ENCODE data around the gene C3orf52.
"Not testable (repeated sequence)": the region's sequence is repeated elsewhere in the genome, so short reads cannot be mapped to it uniquely, and the experiment has no call there.

The C3orf52 gene, protein sequence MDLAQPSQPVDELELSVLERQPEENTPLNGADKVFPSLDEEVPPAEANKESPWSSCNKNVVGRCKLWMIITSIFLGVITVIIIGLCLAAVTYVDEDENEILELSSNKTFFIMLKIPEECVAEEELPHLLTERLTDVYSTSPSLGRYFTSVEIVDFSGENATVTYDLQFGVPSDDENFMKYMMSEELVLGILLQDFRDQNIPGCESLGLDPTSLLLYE

DNA sequence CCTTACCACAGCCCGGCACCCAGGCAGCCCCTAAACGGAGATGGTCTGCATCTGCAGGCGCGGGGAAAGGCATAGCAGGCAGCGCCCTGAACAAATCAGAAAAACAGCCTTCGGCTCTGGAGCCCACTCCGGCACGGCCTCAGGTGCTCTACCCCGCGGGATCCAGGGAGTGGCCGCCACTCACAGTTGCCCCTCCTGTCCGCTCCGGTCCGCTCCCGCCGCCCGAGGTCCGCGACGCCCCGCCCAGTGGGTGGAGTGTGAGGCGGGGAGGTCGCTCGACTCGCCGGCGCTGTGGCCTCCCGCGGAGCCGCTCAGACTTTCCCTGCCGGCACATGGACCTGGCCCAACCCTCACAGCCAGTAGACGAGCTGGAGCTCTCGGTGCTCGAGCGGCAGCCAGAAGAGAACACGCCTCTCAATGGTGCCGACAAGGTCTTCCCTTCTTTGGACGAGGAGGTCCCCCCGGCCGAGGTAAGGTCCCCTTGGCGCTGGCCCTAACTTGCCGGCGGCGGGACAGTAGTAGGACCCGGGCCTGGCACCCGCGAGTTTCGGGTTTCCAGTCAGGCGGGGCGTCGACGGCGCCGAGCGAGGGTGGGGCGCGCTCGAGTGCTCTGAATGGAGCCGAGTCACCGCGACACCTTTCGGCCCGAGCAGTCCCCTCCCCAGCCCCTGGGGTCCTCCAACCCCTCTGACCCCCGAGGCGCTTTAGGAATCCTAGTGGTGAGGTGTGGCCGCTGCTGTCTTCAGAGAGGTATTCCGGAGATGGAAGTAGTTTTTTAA, at the start of gene C3orf52:
TSS of gene C3orf52 (plus strand) at position 314 of the 779 bp plus-strand sequence. CDS start at position 333, 19 bp downstream.
- DNase-seq (ENCODE audit: low read depth) = no peak

DNA sequence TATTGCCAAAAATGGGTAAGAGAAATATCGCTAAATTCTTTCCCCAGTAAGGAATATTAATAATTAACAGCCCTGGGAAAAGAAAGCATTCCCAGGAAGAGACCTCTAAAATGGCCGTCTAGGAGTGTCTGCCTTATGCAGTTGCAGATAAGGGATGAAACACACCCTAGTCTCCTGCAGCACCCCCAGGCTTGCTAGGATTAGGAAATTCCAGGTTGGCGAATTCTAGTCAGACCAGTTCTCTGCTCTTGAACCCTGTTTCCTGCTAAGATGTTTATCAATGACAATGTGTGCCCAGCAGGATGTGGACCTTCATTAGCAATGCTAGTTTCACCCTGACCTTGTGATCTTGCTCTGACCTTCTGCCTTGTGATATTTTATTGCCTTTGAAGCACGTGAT, 49.0 kb upstream of the C3orf52 start:
- DNase-seq (ENCODE audit: low read depth) = not testable (repeated sequence)

DNA sequence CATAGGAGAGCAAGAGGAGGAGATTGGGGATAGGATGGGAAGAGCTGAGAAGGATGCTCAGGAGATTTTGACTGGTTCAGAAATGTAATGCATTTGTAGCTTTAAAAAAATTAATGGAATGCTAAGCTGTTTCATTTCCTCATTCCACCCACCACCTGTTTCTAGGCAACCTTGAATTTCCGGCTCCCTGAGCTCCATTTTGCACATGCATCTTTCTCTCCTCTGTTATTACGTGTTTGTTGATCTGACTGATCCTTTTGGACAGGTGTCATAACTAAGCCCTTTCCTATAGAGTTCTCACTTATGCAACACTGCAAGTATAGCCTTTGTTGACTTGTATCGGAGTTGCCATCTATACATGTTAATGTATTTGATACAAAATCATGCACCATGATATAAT, 47.3 kb upstream of the C3orf52 start:
- no peak for DNase-seq (ENCODE audit: low read depth)

DNA sequence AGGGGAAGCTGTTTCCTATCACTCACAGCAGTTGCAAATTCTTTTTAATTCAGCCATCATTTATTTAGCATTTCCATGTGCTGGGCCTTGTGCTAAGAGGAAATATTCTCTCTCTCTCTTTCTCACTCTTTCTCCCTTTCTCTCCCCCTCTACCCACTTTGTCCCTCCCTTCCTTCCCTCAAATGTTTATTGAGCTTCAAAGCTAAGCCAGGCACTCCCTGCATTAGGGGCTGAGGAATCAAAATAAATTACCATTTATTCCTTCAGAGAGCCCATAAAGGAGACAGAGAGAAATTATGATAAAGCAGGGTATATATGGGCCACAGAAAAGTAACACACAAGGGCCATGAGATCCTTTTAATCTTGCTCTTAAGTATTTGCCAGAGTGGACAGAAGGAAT, 44.9 kb upstream of the C3orf52 start:
- DNase-seq (ENCODE audit: low read depth) = no peak

DNA sequence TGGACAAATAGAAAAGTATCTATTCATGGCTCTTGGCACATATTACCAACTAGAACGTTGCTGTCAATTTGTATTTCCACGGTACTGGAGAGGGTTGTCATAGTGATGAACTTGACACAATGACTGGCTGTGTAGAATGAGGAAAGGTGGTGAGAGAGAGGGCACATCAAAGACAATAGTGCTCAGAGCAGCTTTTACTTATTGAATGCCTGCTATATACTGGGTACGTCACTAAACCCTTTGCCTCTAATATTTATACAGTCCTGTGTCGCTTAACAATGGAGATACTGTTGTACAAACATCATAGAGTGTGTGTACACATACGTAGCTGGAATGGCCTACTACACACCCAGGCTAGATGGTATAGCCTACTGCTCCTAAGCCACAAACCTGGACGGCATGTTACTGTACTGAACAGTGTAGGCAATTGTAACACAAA, 43.3 kb upstream of the C3orf52 start:
- DNase-seq (ENCODE audit: low read depth) = no peak

DNA sequence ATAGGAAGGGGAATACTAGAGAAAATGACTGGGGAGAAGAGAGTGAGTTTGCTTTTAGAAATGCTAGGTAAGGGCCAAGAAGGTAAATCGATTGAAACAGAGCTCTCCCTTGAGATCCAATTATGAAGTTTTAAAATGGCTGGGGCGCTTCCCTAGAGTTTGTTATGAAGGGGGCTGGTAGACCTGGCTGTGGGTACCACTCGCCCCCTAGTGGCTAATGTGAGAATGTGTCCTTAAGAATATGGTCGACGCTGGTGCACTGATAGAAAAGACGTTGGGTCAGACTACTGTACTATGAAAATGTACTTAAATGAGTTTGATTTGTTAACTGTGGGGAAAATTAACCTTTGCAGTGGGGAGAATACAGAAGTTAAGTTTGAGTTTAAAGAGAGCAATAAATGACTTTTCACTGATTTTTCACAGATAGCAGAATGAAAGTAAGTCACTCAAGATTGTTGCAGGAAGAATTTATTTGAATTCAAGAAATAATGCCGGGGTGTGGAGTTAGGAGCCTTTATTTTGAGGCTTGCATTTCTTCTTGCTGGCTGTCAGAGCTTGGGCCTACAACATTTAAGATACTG, 42.5 kb upstream of the C3orf52 start:
- peak; percentile 36 for DNase-seq (ENCODE audit: low read depth)

DNA sequence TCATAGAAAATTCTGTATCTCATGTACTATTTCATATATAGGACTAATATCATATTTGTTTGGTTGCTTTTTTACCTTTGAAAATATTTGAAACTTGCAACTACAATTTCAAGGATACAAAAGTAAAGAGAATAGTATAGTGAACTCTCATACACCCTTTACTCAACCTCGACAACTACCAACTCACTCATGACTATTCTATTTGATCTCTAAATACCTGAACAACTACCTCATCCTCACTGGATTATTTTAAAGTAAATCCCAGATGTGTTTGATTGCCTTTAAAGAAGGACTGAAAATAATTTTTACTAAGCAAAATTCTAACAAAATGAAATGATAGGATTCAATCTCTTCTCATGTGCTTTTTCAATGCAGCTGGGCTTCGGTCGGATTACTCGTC, 39.6 kb upstream of the C3orf52 start:
- DNase-seq (ENCODE audit: low read depth) = no peak

DNA sequence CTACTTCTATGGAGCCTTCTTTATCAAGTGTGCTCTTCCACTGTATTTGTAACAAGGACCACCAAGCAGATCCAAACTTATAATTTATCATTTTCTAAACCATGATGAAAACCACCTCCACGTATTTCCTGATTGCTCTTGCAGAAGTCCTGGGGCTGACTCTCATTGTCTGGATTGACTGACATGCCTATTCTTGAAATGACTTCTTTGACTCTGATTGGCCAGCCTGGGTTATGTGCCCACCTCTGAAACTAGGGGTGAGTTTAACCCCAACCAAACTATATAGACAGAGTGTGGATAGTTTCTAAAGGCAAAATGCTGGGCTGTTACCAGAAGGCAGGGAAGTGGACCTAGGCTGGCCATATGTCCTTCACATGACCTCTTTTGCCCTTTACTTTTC, 38.9 kb upstream of the C3orf52 start:
- no peak for DNase-seq (ENCODE audit: low read depth)

DNA sequence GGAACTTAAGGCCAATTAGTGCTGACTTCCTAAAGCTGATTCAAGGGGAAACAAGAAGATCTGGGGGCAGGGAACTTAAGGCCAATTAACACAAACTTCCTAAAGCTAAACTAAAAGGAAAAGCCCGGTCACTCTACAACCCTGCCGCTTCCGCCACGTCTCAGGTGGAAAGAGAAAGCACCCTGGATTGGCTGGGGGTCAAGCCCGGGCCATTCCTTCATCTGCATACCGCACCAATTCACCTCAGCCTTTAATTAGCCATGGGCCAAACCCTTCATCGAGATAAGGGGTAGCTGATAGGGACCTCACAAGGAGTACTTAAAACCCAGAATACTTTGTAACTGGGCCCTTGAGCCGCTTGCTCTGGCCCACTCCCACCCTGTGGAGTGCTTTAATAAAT, 37.3 kb upstream of the C3orf52 start:
- no peak for DNase-seq (ENCODE audit: low read depth)

DNA sequence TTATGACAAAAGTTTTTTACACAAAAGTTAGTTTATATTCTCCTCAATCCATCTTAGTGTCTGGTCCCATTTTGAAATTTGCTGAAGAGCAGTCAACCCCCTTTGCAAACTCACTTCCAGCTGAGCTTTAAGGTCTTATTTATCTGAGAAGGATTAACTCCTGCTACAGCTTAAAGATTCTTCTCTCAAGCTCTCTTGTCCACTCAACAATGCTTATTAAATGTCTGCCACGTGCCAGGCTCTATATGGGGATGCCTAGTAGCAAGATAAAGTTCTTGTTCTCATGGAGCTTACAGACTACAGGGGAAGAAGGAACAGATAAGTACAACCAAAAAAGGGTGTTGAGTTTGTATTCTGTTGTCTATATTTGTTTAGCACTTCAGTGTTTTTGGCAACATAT, 33.0 kb upstream of the C3orf52 start:
- no peak for DNase-seq (ENCODE audit: low read depth)

DNA sequence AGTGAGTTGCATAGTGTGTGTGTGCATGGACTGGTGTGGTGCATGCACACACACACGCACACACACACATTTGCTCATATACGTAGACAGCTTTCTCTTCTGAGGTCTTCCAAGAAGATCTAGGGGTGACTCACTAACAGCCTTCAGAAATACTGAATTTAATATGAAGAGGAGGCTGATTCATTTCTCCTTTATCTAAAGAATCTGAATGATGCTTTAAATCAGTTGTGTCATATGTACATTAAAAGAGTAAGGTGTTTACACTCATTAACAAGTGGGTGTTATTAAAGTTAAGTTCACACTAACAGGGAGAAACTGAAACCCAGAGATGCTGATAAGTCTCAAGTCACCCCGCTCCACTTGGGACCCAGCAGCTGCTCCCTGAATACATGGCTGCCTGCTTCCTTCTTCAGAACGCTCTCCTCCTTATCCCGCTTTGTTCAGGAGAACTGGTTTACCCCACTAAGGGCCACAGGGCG, 29.7 kb upstream of the C3orf52 start:
- DNase-seq (ENCODE audit: low read depth) = peak; percentile 76

DNA sequence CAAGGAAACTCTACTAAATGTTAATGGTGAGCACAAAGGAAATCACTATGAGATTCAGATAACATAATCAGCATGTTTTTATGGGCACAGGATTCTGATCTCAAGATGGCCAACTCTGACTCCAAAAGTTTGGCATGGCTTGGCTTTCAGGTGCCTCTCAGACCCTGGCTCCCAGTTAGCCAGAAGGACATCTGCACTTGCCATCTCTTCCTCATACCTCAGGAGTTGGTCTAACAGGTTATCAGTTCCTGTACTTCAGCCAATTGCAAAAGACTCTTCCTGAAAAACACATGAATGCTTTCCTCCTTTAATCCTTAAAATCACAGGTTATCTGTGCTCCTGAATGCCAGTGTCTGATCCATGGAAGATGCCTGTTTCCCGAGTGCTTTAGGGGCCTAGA, 26.7 kb upstream of the C3orf52 start:
- no peak for DNase-seq (ENCODE audit: low read depth)

DNA sequence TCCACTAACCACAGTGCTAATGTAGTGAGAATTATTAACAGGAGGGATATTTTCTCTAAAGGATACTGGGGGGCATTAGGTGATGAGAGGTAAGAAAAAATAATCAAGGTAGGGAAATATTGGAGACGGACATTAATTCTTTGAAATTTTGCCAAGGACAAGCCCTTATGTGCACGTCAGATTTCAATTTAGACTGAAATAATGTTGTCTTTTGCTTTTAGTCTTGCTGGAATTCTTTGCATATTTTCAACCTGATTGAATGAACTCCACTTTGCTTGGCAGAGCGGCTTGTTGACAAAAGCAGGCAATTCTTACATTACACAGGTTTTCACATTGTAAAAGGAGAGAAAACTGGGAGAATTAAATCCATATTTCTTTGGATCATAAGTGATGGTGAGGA, 25.0 kb upstream of the C3orf52 start:
- DNase-seq (ENCODE audit: low read depth) = peak; percentile 61

DNA sequence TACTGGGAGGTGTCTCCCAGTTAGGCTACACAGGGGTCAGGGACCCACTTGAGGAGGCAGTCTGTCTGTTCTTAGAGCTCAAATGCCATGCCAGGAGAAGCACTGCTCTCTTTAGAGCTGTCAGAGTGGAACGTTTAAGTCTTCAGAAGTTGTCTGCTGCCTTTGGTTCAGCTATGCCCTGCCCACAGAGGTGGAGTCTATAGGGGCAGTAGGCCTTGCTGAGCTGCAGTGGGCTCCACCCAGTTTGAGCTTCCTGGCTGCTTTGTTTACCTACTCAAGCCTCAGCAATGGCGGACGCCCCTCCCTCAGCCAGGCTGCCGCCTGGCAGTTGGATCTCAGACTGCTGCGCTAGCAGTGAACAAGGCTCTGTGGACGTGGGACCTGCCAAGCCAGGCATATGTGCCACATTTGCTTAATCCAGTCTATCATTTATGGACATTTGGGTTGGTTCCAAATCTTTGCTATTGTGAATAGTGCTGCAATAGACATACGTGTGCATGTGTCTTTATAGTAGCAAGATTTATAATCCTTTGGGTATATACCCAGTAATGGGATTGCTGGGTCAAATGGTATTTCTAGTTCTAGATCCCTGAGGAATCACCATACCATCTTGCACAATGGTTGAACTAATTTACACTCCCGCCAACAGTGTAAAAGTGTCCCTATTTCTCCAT, 13.7 kb upstream of the C3orf52 start:
- not testable (repeated sequence) for DNase-seq (ENCODE audit: low read depth)

DNA sequence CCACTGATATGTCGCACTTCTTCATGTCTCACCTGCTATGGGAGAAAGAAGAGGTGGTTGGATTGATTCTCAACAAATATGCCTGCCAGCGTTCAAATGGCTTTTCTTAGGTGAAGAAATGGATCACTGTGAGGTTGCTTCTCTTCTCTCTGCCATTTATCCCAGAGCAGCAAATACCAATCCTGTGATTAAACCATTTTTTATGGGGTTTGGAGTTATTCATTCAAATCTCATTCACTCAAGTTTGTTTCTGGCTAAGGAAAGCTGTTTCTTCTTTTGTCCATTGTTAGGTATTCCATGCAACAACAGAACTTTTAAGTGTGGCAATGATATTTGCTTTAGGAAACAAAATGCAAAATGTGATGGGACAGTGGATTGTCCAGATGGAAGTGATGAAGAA, 12.2 kb upstream of the C3orf52 start:
- DNase-seq (ENCODE audit: low read depth) = no peak

DNA sequence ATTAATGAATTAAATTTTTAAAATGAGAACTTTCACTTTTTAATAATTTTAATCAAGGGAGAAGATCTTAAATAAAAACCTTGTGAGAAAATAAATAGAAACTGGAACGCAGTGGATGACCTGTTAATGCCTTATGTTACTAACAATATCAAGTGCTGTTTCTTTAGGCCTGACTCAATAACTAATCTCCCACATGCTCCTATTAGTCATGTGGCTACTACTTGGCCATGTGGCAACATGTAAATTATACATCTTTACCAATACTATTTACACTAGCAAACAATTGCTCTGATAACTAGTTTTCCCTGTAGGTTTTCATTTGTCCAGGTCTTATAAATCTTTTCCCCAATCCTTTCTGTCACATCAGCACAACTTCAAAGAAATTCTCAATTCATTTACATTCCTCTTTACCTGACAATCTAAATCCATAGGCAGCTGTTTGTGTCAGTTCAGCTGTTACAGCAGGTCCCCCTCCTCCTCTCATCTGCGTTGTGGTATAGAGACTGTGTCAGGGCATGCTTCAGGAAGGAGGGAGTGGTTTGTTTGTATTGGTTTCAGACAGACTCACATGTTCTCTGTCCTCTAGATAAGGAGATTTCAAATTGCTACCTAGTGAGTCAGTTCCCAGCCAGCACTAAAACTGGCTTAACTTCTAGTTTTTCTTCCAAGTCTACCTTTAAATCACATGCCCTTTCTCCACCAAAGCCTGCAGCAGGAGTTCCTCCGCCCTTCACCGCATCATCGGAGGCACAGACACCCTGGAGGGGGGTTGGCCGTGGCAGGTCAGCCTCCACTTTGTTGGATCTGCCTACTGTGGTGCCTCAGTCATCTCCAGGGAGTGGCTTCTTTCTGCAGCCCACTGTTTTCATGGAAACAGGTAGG, 11.3 kb upstream of the C3orf52 start:
- DNase-seq (ENCODE audit: low read depth) = peak; percentile 95

DNA sequence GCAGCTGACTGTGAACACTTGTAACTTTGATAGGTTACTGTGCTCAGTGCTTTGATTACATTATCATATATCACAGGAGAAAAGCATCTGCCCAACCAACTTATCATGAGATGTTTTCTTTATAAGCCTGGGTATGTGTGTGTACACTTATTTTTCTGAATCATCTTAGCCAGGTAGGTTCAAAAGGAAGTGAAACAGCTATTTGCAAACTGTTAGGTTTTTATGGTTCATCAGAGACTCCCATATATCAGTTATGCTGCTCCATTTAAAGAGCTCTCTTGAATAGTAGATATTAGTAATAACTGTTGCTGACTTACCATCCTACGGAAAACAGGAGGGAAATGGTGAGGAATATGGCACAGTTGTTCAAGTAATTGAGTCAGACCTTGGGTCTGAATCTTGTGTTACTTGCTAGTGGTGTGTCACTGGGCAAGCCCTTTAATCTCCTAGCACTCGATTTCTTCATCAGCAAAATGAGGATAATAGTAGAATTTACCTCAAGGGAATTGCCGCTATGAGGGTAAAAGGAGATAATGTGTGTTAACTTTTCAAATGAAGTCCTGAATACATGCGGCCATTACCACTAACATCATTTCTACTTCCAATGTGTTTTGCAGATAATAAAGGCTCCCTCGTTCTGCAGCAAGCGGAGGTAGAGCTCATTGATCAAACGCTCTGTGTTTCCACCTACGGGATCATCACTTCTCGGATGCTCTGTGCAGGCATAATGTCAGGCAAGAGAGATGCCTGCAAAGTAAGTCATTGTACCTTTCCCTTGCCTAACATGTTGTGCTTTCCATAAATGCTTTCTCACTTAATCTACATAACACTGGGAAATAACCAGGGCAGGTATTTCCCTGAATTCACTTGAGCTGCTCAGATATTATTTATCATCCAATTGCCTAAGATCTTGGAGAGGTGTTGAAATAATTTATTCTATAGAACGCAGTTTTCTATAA, 7.8 kb upstream of the C3orf52 start:
- DNase-seq (ENCODE audit: low read depth) = no peak

DNA sequence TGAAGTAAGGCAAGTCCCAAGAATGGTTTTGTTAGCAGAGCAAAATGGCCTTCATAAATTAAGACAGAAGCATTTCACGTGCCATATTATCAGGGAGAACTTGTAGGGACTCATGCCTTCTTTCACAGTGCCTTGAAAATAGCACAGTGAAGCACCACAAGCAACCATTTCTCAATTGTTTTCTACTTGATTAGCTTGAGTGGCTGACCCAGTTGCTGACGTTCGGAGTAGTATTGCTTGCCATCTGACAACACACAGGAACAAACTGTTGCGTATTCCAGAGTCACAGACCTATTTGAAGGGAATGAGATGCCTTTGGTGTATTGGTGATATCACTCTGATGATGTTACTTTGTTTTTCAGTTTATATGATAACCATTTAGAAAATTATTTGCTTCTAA, 3.0 kb upstream of the C3orf52 start:
- no peak for DNase-seq (ENCODE audit: low read depth)

DNA sequence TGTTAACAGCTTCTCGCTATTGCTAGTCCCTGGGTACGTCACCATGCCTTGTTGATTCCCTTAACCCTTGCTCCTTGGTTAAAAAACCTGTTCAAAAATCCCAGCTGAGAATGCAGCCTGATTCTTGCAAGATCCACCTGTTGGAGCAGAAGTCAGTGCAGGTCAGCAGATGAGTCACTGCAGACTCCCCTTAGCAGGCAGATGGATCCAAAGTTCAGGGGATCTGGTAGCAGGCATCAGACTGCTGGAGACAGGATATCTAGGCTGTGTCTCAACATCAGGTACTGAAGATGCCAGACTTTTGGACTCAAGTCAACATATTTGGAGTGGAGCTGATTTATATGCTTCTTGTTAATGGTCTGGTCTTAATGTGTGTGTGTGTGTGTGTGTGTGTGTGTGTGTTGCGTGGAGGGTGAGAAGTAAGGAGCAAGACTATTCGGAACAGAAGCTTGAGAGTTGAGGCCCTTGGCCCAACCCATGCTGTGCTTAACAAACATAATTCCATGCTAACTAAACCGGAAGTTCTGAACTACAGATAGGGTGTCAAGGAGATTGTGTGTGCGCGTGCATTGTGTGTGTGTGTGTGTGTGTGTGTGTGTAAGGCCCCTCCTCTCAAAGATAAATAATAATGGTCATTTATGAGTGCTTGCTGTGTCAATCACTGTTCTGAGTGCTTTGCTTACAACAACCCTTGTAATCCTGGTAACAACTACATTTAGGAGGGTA, 1.0 kb upstream of the C3orf52 start:
- no peak for DNase-seq (ENCODE audit: low read depth)

DNA sequence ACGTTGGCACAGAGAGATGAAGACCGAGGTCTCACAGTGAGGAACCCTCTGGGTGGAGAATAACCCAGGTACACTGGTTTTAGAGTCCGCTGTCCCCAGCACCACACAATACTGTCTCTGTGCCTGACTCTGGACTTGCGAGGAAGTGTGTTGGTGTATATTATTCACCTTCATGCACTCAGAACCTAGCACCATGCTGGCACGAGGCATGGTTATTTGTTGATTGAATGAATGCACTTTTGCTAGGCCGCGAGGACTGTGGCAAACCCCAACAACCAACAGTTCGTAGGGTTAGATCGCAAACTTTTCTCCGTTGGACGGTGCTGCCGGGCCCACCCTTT, 484 bp upstream of the C3orf52 start:
- DNase-seq (ENCODE audit: low read depth) = no peak
